ENCODE data around the gene LONP2.

Gene LONP2

GRCh38 chr16:48323783-48324775 is 80.0 kb downstream of the LONP2 start:
- no peak for DNase-seq (ENCODE audit: low read depth, low spot score)
- TF ChIP-seq CTCF (IDR thresholded peaks at IDR 0.05; ENCODE audit: low read depth, low read length): no peak
- in situ Hi-C loops (cut with HindIII; ENCODE audit: low sequenced_read_pairs): no loop called here

GRCh38 chr16:48326915-48327314 is 82.8 kb downstream of the LONP2 start:
- DNase-seq (ENCODE audit: low read depth, low spot score): no peak
- in situ Hi-C loops (cut with HindIII; ENCODE audit: low sequenced_read_pairs): no loop called here
- H3K4me3 ChIP-seq (ENCODE audit: low read depth, low read length): no peak overlapping the region
- TF ChIP-seq CTCF (IDR thresholded peaks at IDR 0.05; ENCODE audit: low read depth, low read length): no peak

More at GRCh38 chr16:48323783-48324775, 80.0 kb downstream of the LONP2 start:
- no peak overlapping the region for H3K4me3 ChIP-seq (ENCODE audit: low read depth, low read length)

GRCh38 chr16:48329138-48329537 is 85.0 kb downstream of the LONP2 start:
- in situ Hi-C loops (cut with HindIII; ENCODE audit: low sequenced_read_pairs): no loop called here

GRCh38 chr16:48330189-48330840 is 86.2 kb downstream of the LONP2 start:
- DNase-seq (ENCODE audit: low read depth, low spot score): no peak
- in situ Hi-C loops (cut with HindIII; ENCODE audit: low sequenced_read_pairs): no loop called here
- no peak overlapping the region for H3K4me3 ChIP-seq (ENCODE audit: low read depth, low read length)
- TF ChIP-seq CTCF (IDR thresholded peaks at IDR 0.05; ENCODE audit: low read depth, low read length): no peak

More at GRCh38 chr16:48329138-48329537, 85.0 kb downstream of the LONP2 start:
- no peak for TF ChIP-seq CTCF (IDR thresholded peaks at IDR 0.05; ENCODE audit: low read depth, low read length)
- no peak for DNase-seq (ENCODE audit: low read depth, low spot score)
- no peak overlapping the region for H3K4me3 ChIP-seq (ENCODE audit: low read depth, low read length)

GRCh38 chr16:48330841-48331192 is 86.7 kb downstream of the LONP2 start:
- no peak for TF ChIP-seq CTCF (IDR thresholded peaks at IDR 0.05; ENCODE audit: low read depth, low read length)
- no peak for DNase-seq (ENCODE audit: low read depth, low spot score)
- in situ Hi-C loops (cut with HindIII; ENCODE audit: low sequenced_read_pairs): no loop called here
- no peak overlapping the region for H3K4me3 ChIP-seq (ENCODE audit: low read depth, low read length)

GRCh38 chr16:48332978-48333377 is 88.9 kb downstream of the LONP2 start:
- H3K4me3 ChIP-seq (ENCODE audit: low read depth, low read length): no peak overlapping the region
- no peak for DNase-seq (ENCODE audit: low read depth, low spot score)
- no peak for TF ChIP-seq CTCF (IDR thresholded peaks at IDR 0.05; ENCODE audit: low read depth, low read length)
- in situ Hi-C loops (cut with HindIII; ENCODE audit: low sequenced_read_pairs): no loop called here
